ENCODE data around the gene ROR2.

The ROR2 gene

GRCh38 chr9:91716239-91716638 is 233.8 kb downstream of the ROR2 start:
- DNase-seq (ENCODE audit: low read depth): no peak

- no peak for DNase-seq (ENCODE audit: low read depth)
Observed at GRCh38 chr9:91714874-91715615, 235.0 kb downstream of the ROR2 start.

- no peak for DNase-seq (ENCODE audit: low read depth)
Observed at GRCh38 chr9:91714020-91714806, 235.8 kb downstream of the ROR2 start.

- no peak for DNase-seq (ENCODE audit: low read depth)
Observed at GRCh38 chr9:91712811-91713210, 237.2 kb downstream of the ROR2 start.

GRCh38 chr9:91711755-91712601 is 238.1 kb downstream of the ROR2 start:
- DNase-seq (ENCODE audit: low read depth): no peak

GRCh38 chr9:91710158-91710557 is 239.9 kb downstream of the ROR2 start:
- DNase-seq (ENCODE audit: low read depth): no peak

GRCh38 chr9:91705386-91705785 is 244.6 kb downstream of the ROR2 start:
- DNase-seq (ENCODE audit: low read depth): no peak

GRCh38 chr9:91700475-91700874 is 249.6 kb downstream of the ROR2 start:
- DNase-seq (ENCODE audit: low read depth): no peak

GRCh38 chr9:91698266-91698665 is 251.8 kb downstream of the ROR2 start:
- DNase-seq (ENCODE audit: low read depth): no peak

- DNase-seq (ENCODE audit: low read depth): no peak
Observed at GRCh38 chr9:91697201-91697600, 252.8 kb downstream of the ROR2 start.

GRCh38 chr9:91694081-91694870 is 255.8 kb downstream of the ROR2 start:
- DNase-seq (ENCODE audit: low read depth): no peak

GRCh38 chr9:91693226-91693625 is 256.8 kb downstream of the ROR2 start:
- no peak for DNase-seq (ENCODE audit: low read depth)

- DNase-seq (ENCODE audit: low read depth): no peak
Observed at GRCh38 chr9:91690540-91691249, 259.3 kb downstream of the ROR2 start.

- DNase-seq (ENCODE audit: low read depth): no peak
Observed at GRCh38 chr9:91689006-91689405, 261.0 kb downstream of the ROR2 start.

GRCh38 chr9:91683269-91683668 is 266.8 kb downstream of the ROR2 start:
- DNase-seq (ENCODE audit: low read depth): no peak

- no peak for DNase-seq (ENCODE audit: low read depth)
Observed at GRCh38 chr9:91682806-91683205, 267.2 kb downstream of the ROR2 start.

GRCh38 chr9:91681461-91682305 is 268.3 kb downstream of the ROR2 start:
- no peak for DNase-seq (ENCODE audit: low read depth)

GRCh38 chr9:91680998-91681397 is 269.0 kb downstream of the ROR2 start:
- DNase-seq (ENCODE audit: low read depth): no peak

- DNase-seq (ENCODE audit: low read depth): no peak
Observed at GRCh38 chr9:91680106-91680505, 269.9 kb downstream of the ROR2 start.
